Measurements from ENCODE around the gene ATXN7.

ATXN7 gene

GRCh38 chr3:64049832-64050231 is 186.2 kb downstream of the ATXN7 start:
- TF ChIP-seq ZFX (IDR thresholded peaks at IDR 0.05; ENCODE audit: borderline replicate concordance) = no peak
- TF ChIP-seq, protein P1, sequence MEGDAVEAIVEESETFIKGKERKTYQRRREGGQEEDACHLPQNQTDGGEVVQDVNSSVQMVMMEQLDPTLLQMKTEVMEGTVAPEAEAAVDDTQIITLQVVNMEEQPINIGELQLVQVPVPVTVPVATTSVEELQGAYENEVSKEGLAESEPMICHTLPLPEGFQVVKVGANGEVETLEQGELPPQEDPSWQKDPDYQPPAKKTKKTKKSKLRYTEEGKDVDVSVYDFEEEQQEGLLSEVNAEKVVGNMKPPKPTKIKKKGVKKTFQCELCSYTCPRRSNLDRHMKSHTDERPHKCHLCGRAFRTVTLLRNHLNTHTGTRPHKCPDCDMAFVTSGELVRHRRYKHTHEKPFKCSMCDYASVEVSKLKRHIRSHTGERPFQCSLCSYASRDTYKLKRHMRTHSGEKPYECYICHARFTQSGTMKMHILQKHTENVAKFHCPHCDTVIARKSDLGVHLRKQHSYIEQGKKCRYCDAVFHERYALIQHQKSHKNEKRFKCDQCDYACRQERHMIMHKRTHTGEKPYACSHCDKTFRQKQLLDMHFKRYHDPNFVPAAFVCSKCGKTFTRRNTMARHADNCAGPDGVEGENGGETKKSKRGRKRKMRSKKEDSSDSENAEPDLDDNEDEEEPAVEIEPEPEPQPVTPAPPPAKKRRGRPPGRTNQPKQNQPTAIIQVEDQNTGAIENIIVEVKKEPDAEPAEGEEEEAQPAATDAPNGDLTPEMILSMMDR (IDR thresholded peaks at IDR 0.05) = no peak
- no peak overlapping the region for H3K27ac ChIP-seq

Measured in 22Rv1 (cell line).